ENCODE measurements around the gene BIRC6.
"Not testable (repeated sequence)": the region's sequence is repeated elsewhere in the genome, so short reads cannot be mapped to it uniquely, and the experiment has no call there.

The BIRC6 gene

GRCh38 chr2:32456808-32457207 lies 100.0 kb downstream of the BIRC6 start:
- Histone ChIP-seq H3K9me3 (ENCODE audit: insufficient read depth, low read length) (no peaks in the 10 kb centered on the region), H3K9ac (ENCODE audit: low read length) (no peak overlapping the region), H3K36me3 (ENCODE audit: low read length) (peaks cover 12% of the 10 kb centered on the region; the same call in 1 of the 2 replicates), H3K27me3 (ENCODE audit: low read length) (no peaks in the 10 kb centered on the region), H3K4me2 (ENCODE audit: low read depth, low read length, poor library complexity, severe bottlenecking) (no peak overlapping the region), H3K4me3 (ENCODE audit: insufficient read depth, low read length, poor library complexity, severe bottlenecking) (no peak overlapping the region), H2AFZ (ENCODE audit: low read depth, low read length, severe bottlenecking) (no peak overlapping the region), H3K79me2 (ENCODE audit: insufficient read depth, low read length) (0 out of 2 replicates have a peak, but pooled peaks cover 10% of the 10 kb centered on the region), H3F3A (ENCODE audit: insufficient read depth) (peaks cover 11% of the 10 kb centered on the region; the same call in 1 of the 2 replicates), H4K20me1 (ENCODE audit: low read depth, low read length) (no peaks in the 10 kb centered on the region), H3K27ac (ENCODE audit: low read depth, low read length) (no peak overlapping the region), H3K9me2 (replicated peaks; ENCODE audit: insufficient read depth, low read length) (no peaks in the 10 kb centered on the region)
- TF ChIP-seq, protein P1, sequence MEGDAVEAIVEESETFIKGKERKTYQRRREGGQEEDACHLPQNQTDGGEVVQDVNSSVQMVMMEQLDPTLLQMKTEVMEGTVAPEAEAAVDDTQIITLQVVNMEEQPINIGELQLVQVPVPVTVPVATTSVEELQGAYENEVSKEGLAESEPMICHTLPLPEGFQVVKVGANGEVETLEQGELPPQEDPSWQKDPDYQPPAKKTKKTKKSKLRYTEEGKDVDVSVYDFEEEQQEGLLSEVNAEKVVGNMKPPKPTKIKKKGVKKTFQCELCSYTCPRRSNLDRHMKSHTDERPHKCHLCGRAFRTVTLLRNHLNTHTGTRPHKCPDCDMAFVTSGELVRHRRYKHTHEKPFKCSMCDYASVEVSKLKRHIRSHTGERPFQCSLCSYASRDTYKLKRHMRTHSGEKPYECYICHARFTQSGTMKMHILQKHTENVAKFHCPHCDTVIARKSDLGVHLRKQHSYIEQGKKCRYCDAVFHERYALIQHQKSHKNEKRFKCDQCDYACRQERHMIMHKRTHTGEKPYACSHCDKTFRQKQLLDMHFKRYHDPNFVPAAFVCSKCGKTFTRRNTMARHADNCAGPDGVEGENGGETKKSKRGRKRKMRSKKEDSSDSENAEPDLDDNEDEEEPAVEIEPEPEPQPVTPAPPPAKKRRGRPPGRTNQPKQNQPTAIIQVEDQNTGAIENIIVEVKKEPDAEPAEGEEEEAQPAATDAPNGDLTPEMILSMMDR (IDR thresholded peaks at IDR 0.05; ENCODE audit: insufficient read depth, low read length, poor library complexity, severe bottlenecking) = no peak
- TF ChIP-seq EZH2phosphoT487 (conservative IDR thresholded peaks at IDR 0.05; ENCODE audit: low read length) = no peak

DNA sequence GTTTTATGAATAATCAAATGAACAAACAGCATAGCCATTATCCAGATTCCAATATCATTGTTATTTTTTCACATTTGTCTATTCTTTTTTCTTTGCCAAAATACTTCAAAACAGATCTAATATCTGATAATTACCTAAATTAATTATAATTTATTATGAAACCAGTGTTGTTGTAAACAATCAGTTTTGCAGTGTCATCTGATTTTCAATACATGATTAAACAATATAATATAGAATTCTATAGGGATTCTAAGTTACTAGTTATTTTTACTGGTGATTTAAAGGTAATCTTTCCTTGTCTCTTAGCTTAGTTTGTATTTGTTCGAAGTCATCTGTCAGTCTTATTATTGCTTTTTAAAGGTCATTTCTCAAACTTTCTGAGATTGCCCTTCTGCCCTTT lies 101.0 kb downstream of the BIRC6 start:
- TF ChIP-seq EZH2phosphoT487 (conservative IDR thresholded peaks at IDR 0.05; ENCODE audit: low read length) = no peak
- TF ChIP-seq, protein P1 (IDR thresholded peaks at IDR 0.05; ENCODE audit: insufficient read depth, low read length, poor library complexity, severe bottlenecking) = no peak
- H4K20me1 ChIP-seq (ENCODE audit: low read depth, low read length) = no peaks in the 10 kb centered on the region
- no peak overlapping the region for H2AFZ ChIP-seq (ENCODE audit: low read depth, low read length, severe bottlenecking)
- H3F3A ChIP-seq (ENCODE audit: insufficient read depth) = peaks cover 11% of the 10 kb centered on the region; the same call in 1 of the 2 replicates
- H3K27ac ChIP-seq (ENCODE audit: low read depth, low read length) = no peak overlapping the region
- H3K9me3 ChIP-seq (ENCODE audit: insufficient read depth, low read length) = no peaks in the 10 kb centered on the region
- no peak overlapping the region for H3K9ac ChIP-seq (ENCODE audit: low read length)
- H3K27me3 ChIP-seq (ENCODE audit: low read length) = no peaks in the 10 kb centered on the region
- H3K4me3 ChIP-seq (ENCODE audit: insufficient read depth, low read length, poor library complexity, severe bottlenecking) = no peak overlapping the region
- H3K36me3 ChIP-seq (ENCODE audit: low read length) = peaks cover 16% of the 10 kb centered on the region; the same call in 1 of the 2 replicates
- H3K4me2 ChIP-seq (ENCODE audit: low read depth, low read length, poor library complexity, severe bottlenecking) = no peak overlapping the region
- 0 out of 2 replicates have a peak, but pooled peaks cover 10% of the 10 kb centered on the region for H3K79me2 ChIP-seq (ENCODE audit: insufficient read depth, low read length)
- H3K9me2 ChIP-seq (replicated peaks; ENCODE audit: insufficient read depth, low read length) = no peaks in the 10 kb centered on the region

DNA sequence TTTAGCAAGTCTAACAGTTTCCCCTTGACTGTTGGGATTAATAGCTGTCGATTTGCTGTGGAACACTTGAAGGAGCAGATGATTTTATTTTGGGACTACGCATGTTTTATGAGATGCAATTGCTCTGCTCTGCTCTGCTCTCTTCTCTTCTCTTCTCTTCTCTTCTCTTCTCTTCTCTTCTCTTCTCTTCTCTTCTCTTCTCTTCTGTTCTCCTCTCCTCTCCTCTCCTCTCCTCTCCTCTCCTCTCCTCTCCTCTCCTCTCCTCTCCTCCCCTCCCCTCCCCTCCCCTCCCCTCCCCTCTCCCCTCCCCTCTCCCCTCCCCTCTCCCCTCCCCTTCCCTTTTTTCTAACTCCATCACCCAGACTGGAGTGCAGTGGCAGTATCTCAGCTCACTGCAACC lies 104.0 kb downstream of the BIRC6 start:
- H3K27me3 ChIP-seq (ENCODE audit: low read length); H3K4me3 ChIP-seq (ENCODE audit: insufficient read depth, low read length, poor library complexity, severe bottlenecking); H3K27ac ChIP-seq (ENCODE audit: low read depth, low read length); H2AFZ ChIP-seq (ENCODE audit: low read depth, low read length, severe bottlenecking); H3K79me2 ChIP-seq (ENCODE audit: insufficient read depth, low read length); H3K9me2 ChIP-seq (replicated peaks; ENCODE audit: insufficient read depth, low read length); H3K9me3 ChIP-seq (ENCODE audit: insufficient read depth, low read length); H3K4me2 ChIP-seq (ENCODE audit: low read depth, low read length, poor library complexity, severe bottlenecking); H4K20me1 ChIP-seq (ENCODE audit: low read depth, low read length); H3K9ac ChIP-seq (ENCODE audit: low read length): not testable (repeated sequence)
- peaks cover 18% of the 10 kb centered on the region; the same call in 1 of the 2 replicates for H3F3A ChIP-seq (ENCODE audit: insufficient read depth)
- H3K36me3 ChIP-seq (ENCODE audit: low read length) = peaks cover 28% of the 10 kb centered on the region; the same call in 1 of the 2 replicates

- Histone ChIP-seq H3K9ac (ENCODE audit: low read length) (no peak overlapping the region), H3K4me2 (ENCODE audit: low read depth, low read length, poor library complexity, severe bottlenecking) (no peak overlapping the region), H3K27me3 (ENCODE audit: low read length) (no peaks in the 10 kb centered on the region), H3K4me3 (ENCODE audit: insufficient read depth, low read length, poor library complexity, severe bottlenecking) (no peak overlapping the region), H2AFZ (ENCODE audit: low read depth, low read length, severe bottlenecking) (no peak overlapping the region), H3F3A (ENCODE audit: insufficient read depth) (peaks cover 8% of the 10 kb centered on the region; the same call in 1 of the 2 replicates), H3K9me3 (ENCODE audit: insufficient read depth, low read length) (no peaks in the 10 kb centered on the region), H3K9me2 (replicated peaks; ENCODE audit: insufficient read depth, low read length) (no peaks in the 10 kb centered on the region), H4K20me1 (ENCODE audit: low read depth, low read length) (no peaks in the 10 kb centered on the region), H3K79me2 (ENCODE audit: insufficient read depth, low read length) (0 out of 2 replicates have a peak, but pooled peaks cover 10% of the 10 kb centered on the region), H3K36me3 (ENCODE audit: low read length) (peaks cover 29% of the 10 kb centered on the region), H3K27ac (ENCODE audit: low read depth, low read length) (no peak overlapping the region)
- no peak for TF ChIP-seq EZH2phosphoT487 (conservative IDR thresholded peaks at IDR 0.05; ENCODE audit: low read length)
- TF ChIP-seq, protein P1 (IDR thresholded peaks at IDR 0.05; ENCODE audit: insufficient read depth, low read length, poor library complexity, severe bottlenecking) = no peak
These were observed 106.3 kb downstream of the BIRC6 start for GRCh38 chr2:32463110-32463509.
